NOMO-1 treated with DMSO at 0.1 percent for 48 hours (cell line): ENCODE results near the gene AQP2.

Source experiments
- DNase-seq: peaks from one replicate; lab custom pipeline; 2025; ENCODE audit not compliant: unreplicated experiment; lab: John Stamatoyannopoulos, UW

Gene AQP2

DNA sequence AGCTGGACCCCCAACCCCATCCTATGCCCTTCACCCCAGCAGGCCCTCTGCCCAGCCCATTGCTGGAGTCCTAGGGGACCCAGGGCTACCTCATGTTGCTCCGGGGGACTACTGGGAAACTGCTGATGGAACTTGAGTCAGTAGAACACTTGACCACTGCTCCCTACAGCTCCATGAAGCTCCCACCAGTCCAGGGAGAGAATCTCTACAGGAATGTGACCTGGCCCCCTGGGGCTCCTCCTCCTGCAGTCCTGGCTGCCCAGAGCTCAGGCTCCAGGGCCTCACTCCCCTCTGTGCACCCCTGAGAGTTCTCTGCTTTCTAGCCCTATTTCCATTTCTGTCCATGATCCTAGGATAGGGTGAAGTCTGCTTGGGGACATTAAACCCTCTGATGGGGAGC lies 10.8 kb upstream of the AQP2 start:
- DNase-seq: no peak

- DNase-seq: no peak
Measured at GRCh38 chr12:49941556-49942511, 8.7 kb upstream of the AQP2 start.

- DNase-seq: no peak
Measured at GRCh38 chr12:49942512-49942893, 8.0 kb upstream of the AQP2 start.

- DNase-seq: no peak
Measured at GRCh38 chr12:49942921-49943624, 7.5 kb upstream of the AQP2 start.

- no peak for DNase-seq
Measured at GRCh38 chr12:49943625-49943960, 6.9 kb upstream of the AQP2 start.

GRCh38 chr12:49944046-49944445 lies 6.5 kb upstream of the AQP2 start:
- DNase-seq: no peak

GRCh38 chr12:49944718-49945117 lies 5.8 kb upstream of the AQP2 start:
- DNase-seq: no peak

DNA sequence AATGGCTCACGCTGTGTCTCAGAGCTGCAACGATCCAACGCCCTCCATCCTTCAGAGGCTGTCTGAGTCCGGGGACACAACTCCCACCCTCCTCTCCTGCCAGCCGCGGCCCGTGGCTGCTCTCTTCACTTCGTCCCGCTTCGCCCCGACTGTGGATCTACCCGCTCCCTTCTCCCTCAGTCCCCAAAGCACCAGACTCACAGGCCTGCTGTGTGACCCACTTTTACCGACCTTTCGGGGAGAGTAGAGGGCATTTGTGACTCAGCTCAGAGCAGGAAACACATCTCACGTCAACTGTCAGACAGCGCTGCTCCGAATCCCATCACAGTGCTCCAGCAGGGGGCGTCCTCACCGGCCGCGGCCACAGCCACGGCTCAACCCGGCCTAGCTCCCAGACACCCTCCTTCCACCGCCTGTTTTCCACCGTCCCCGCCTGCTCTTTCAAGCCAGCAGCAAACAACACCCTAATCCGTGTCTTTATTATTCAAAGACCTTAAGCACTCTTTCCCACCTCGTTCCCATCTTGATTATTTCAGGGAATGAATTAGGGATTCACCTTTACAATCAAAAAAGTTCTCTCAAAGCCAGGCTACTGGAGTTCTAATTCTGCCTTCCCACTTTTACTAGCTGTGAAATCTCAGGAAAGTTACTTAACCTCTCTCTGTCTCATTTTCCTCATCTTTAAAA lies 5.0 kb upstream of the AQP2 start:
- DNase-seq: peak; percentile 84

- no peak for DNase-seq
Measured at GRCh38 chr12:49946086-49946485, 4.5 kb upstream of the AQP2 start.

DNA sequence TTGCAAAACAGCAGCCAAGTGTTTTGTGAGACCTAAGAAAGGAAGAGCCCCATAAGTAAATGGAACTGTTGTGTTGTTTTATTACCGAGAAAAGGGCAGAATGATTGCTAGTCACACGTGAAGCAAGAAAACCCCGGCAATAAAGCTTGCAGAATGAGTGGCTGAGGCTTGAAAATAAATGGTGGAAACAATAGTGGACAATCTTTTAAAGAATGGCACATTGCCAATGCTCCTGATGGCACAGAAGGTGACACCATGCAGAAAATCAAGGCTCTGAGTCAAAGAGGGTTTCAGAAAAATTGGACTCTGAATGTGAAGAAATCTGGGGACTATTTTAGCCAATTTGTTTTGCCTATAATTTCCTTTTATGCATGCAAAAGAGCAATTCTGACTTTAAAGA lies 4.0 kb upstream of the AQP2 start:
- DNase-seq: no peak

DNA sequence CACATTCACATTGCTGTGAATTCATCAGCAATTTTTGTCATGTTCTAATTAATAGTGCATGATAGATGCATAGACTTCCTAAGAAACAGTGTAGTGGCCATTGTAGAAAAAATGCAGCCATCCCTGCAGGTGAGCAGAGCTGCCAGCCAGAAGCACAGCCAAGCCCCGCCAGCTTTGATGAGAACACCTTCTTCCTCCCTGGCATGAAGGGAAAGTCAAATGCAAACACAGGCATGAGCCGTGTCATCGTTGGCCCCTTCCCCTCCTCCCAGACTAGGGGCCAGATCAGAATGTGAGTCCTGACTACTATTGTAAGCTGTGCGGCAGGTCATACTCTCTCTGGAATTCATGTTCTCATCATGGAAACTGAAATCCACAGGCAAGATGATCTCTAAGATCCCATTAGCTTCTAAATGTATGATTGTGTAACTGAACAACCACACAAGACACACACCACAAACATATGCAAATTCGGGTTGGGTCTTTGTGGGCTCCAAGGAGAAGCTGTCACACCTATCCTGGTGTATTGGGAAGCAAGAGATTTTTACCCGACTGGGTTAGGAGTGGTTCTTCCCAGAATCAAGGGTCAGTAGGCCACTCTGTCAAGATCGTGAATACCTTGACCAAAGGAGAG lies 2.8 kb upstream of the AQP2 start:
- DNase-seq: no peak

- DNase-seq: peak; percentile 86
Measured at GRCh38 chr12:49948866-49949845, 1.4 kb upstream of the AQP2 start.

- no peak for DNase-seq
Measured at GRCh38 chr12:49949866-49950265, 671 bp upstream of the AQP2 start.

- DNase-seq: no peak
Measured at GRCh38 chr12:49951411-49952240, 1.1 kb downstream of the AQP2 start.

GRCh38 chr12:49952391-49953055 lies 2.0 kb downstream of the AQP2 start:
- no peak for DNase-seq

DNA sequence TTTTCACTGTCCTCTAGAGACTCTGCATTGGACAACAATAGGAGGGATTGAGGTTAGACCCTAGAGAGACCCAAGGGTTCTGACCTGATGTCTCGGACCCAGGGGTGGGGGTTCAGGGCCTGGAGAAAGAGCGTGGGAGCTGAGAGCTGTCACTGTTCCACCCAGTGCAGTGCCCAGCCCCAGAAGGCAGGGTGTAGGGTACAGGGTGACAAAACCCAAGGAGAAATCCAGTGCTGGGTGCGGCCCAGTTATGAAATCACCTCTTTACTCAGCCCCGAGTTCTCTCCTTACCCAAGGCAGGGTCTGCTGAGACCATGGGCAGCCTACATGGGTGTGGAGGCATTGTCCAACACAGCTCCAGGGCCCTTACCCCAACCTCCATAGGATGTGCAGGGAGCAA lies 2.6 kb downstream of the AQP2 start:
- no peak for DNase-seq

GRCh38 chr12:49953961-49954846 lies 3.7 kb downstream of the AQP2 start:
- no peak for DNase-seq
